NCI-H1105 treated with DMSO at 0.1 percent for 48 hours (cell line): Measurements from ENCODE around the gene KLF12.

Experiments used
- DNase-seq: peaks from one replicate; lab custom pipeline; 2025; lab: John Stamatoyannopoulos, UW

KLF12 gene

GRCh38 chr13:74135326-74136083, 1.3 kb upstream of the KLF12 start:
- peak; percentile 47 for DNase-seq

- peak; percentile 61 for DNase-seq
Measured at GRCh38 chr13:74134777-74135325, 647 bp upstream of the KLF12 start.

- peak; percentile 70 for DNase-seq
Measured at GRCh38 chr13:74133657-74134201, 475 bp downstream of the KLF12 start.

- DNase-seq: no peak
Measured at GRCh38 chr13:74132776-74133656, 1.2 kb downstream of the KLF12 start.

GRCh38 chr13:74132152-74132775, 1.9 kb downstream of the KLF12 start:
- no peak for DNase-seq

- DNase-seq: no peak
Measured at GRCh38 chr13:74131227-74131626, 3.0 kb downstream of the KLF12 start.

GRCh38 chr13:74129500-74130191, 4.6 kb downstream of the KLF12 start:
- no peak for DNase-seq

- no peak for DNase-seq
Measured at GRCh38 chr13:74128156-74128767, 5.9 kb downstream of the KLF12 start.

- no peak for DNase-seq
Measured at GRCh38 chr13:74118328-74118727, 15.9 kb downstream of the KLF12 start.

- DNase-seq: no peak
Measured at GRCh38 chr13:74117207-74117705, 16.9 kb downstream of the KLF12 start.

- DNase-seq: no peak
Measured at GRCh38 chr13:74115133-74115532, 19.1 kb downstream of the KLF12 start.

GRCh38 chr13:74114641-74115040, 19.6 kb downstream of the KLF12 start:
- DNase-seq: no peak

- no peak for DNase-seq
Measured at GRCh38 chr13:74114202-74114601, 20.0 kb downstream of the KLF12 start.

- DNase-seq: no peak
Measured at GRCh38 chr13:74111901-74112824, 22.0 kb downstream of the KLF12 start.

- no peak for DNase-seq
Measured at GRCh38 chr13:74111399-74111798, 22.8 kb downstream of the KLF12 start.

GRCh38 chr13:74110053-74110452, 24.2 kb downstream of the KLF12 start:
- DNase-seq: no peak

GRCh38 chr13:74107598-74107997, 26.6 kb downstream of the KLF12 start:
- no peak for DNase-seq

- no peak for DNase-seq
Measured at GRCh38 chr13:74105871-74106270, 28.3 kb downstream of the KLF12 start.

- peak; percentile 0 for DNase-seq
Measured at GRCh38 chr13:74104661-74105275, 29.4 kb downstream of the KLF12 start.
